ENCODE results near the gene SPAG5. TPM values are rescaled to one million over a fixed set of nuclear protein-coding genes. Genes with fewer than 3 reads are reported as not detected.

SPAG5 gene
- total and polyA plus RNA-seq, 10 of the 15 experiments (the other 5 are each of a cell fraction or from before 2014, with no cell fraction given), result 73.5 to 171 (median 106) TPM

DNA sequence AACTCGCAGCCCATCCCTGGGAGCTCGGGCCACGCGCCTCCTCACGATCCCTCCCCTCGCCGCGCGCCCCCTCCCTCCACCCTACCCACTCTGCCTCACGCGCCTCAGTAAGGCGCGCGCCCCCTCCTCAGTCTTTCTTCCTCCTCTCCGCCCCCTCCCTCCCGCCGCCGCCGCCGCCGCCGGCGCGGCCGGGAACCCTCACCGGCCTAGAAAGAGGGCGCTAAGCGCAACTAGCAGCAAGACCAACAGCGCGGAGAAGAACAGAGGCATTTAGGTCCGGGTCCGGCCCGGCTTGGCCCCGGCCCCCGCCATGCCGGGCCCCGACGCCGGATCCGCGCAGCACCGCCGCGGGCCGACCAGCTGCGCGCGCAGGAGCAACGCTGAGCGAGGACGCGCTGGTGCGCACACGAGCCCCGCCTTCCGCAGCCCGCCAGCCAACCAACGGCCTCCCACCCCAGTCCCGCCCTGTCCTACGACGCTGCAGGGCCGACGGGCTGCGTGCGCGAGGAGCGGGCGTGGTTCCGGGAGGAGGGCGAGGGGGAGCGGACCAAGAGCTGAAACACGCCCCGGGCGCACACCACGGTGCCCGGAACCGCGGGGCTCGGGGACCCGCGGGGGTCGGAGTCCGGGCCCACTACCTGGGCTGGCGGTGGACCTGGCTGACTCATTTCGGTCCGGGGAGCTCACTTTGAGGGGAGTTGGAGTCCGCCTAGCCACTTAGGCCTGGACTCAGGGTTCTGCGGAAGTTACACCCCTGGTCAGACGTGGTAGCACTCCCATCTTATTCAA, 46.2 kb upstream of the SPAG5 start, which contains the start of gene BLTP2 (continued):
- TF ChIP-seq GATAD2B (conservative IDR thresholded peaks at IDR 0.05; ENCODE audit: low read depth), result peak; percentile 79; the same call in 1 of the 2 replicates
- TF ChIP-seq SUZ12 (IDR thresholded peaks at IDR 0.05; ENCODE audit: unreplicated experiment), result no peak
- peak; percentile 66 for TF ChIP-seq HCFC1 (IDR thresholded peaks at IDR 0.05; ENCODE audit: low read length)
- TF ChIP-seq MEF2A (IDR thresholded peaks at IDR 0.05; ENCODE audit: insufficient read depth, low read depth, low read length), result no peak
- peak; percentile 40 to 74; a peak in 3 of 4 replicates for TF ChIP-seq BHLHE40 (IDR thresholded peaks at IDR 0.05; ENCODE audit: borderline replicate concordance in 1 of 2, low read depth in 2 of 2, low read length in 1 of 2)
- TF ChIP-seq SMAD5 (IDR thresholded peaks at IDR 0.05; ENCODE audit: low read depth), result 0 out of 2 replicates have a peak, but pooled peaks have one; percentile 36
- TF ChIP-seq, protein P1, sequence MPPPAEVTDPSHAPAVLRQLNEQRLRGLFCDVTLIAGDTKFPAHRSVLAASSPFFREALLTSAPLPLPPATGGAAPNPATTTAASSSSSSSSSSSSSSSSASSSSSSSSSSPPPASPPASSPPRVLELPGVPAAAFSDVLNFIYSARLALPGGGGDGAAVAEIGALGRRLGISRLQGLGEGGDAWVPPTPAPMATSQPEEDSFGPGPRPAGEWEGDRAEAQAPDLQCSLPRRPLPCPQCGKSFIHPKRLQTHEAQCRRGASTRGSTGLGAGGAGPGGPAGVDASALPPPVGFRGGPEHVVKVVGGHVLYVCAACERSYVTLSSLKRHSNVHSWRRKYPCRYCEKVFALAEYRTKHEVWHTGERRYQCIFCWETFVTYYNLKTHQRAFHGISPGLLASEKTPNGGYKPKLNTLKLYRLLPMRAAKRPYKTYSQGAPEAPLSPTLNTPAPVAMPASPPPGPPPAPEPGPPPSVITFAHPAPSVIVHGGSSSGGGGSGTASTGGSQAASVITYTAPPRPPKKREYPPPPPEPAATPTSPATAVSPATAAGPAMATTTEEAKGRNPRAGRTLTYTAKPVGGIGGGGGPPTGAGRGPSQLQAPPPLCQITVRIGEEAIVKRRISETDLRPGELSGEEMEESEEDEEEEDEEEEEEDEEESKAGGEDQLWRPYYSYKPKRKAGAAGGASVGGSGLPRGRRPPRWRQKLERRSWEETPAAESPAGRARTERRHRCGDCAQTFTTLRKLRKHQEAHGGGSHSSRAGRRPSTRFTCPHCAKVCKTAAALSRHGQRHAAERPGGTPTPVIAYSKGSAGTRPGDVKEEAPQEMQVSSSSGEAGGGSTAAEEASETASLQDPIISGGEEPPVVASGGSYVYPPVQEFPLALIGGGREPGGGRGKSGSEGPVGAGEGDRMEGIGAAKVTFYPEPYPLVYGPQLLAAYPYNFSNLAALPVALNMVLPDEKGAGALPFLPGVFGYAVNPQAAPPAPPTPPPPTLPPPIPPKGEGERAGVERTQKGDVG (CRISPR knock-in tag; IDR thresholded peaks at IDR 0.05), result no peak
- no peak for TF ChIP-seq KAT2A (conservative IDR thresholded peaks at IDR 0.05; ENCODE audit: control insufficient read depth, low read depth, low read length)
- TF ChIP-seq, protein P2, sequence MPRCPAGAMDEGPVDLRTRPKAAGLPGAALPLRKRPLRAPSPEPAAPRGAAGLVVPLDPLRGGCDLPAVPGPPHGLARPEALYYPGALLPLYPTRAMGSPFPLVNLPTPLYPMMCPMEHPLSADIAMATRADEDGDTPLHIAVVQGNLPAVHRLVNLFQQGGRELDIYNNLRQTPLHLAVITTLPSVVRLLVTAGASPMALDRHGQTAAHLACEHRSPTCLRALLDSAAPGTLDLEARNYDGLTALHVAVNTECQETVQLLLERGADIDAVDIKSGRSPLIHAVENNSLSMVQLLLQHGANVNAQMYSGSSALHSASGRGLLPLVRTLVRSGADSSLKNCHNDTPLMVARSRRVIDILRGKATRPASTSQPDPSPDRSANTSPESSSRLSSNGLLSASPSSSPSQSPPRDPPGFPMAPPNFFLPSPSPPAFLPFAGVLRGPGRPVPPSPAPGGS (IDR thresholded peaks at IDR 0.05; ENCODE audit: borderline replicate concordance, insufficient read depth, low read depth, low read length, poor library complexity, severe bottlenecking), result peak; percentile 60
- TF ChIP-seq KLF5 (IDR thresholded peaks at IDR 0.05; ENCODE audit: partially characterized antibody), result peak; percentile 77
- no peak for TF ChIP-seq WRNIP1 (IDR thresholded peaks at IDR 0.05; ENCODE audit: borderline replicate concordance, low read depth, low read length)
- peak; percentile 76 for TF ChIP-seq IKZF1 (conservative IDR thresholded peaks at IDR 0.05)
- peak; percentile 60 for TF ChIP-seq NRF1 (conservative IDR thresholded peaks at IDR 0.05; ENCODE audit: low read depth, low read length)
- no peak for TF ChIP-seq FOXM1 (IDR thresholded peaks at IDR 0.05; ENCODE audit: low read depth, low read length)
- TF ChIP-seq ZZZ3 (IDR thresholded peaks at IDR 0.05; ENCODE audit: control insufficient read depth, insufficient read length, low read depth), result no peak
- TF ChIP-seq, protein P3, sequence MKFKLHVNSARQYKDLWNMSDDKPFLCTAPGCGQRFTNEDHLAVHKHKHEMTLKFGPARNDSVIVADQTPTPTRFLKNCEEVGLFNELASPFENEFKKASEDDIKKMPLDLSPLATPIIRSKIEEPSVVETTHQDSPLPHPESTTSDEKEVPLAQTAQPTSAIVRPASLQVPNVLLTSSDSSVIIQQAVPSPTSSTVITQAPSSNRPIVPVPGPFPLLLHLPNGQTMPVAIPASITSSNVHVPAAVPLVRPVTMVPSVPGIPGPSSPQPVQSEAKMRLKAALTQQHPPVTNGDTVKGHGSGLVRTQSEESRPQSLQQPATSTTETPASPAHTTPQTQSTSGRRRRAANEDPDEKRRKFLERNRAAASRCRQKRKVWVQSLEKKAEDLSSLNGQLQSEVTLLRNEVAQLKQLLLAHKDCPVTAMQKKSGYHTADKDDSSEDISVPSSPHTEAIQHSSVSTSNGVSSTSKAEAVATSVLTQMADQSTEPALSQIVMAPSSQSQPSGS (IDR thresholded peaks at IDR 0.05; ENCODE audit: low read length), result no peak
- no peak for TF ChIP-seq RELA (IDR thresholded peaks at IDR 0.05; ENCODE audit: borderline replicate concordance, partially characterized antibody)
- TF ChIP-seq, protein P4, sequence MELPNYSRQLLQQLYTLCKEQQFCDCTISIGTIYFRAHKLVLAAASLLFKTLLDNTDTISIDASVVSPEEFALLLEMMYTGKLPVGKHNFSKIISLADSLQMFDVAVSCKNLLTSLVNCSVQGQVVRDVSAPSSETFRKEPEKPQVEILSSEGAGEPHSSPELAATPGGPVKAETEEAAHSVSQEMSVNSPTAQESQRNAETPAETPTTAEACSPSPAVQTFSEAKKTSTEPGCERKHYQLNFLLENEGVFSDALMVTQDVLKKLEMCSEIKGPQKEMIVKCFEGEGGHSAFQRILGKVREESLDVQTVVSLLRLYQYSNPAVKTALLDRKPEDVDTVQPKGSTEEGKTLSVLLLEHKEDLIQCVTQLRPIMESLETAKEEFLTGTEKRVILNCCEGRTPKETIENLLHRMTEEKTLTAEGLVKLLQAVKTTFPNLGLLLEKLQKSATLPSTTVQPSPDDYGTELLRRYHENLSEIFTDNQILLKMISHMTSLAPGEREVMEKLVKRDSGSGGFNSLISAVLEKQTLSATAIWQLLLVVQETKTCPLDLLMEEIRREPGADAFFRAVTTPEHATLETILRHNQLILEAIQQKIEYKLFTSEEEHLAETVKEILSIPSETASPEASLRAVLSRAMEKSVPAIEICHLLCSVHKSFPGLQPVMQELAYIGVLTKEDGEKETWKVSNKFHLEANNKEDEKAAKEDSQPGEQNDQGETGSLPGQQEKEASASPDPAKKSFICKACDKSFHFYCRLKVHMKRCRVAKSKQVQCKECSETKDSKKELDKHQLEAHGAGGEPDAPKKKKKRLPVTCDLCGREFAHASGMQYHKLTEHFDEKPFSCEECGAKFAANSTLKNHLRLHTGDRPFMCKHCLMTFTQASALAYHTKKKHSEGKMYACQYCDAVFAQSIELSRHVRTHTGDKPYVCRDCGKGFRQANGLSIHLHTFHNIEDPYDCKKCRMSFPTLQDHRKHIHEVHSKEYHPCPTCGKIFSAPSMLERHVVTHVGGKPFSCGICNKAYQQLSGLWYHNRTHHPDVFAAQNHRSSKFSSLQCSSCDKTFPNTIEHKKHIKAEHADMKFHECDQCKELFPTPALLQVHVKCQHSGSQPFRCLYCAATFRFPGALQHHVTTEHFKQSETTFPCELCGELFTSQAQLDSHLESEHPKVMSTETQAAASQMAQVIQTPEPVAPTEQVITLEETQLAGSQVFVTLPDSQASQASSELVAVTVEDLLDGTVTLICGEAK (IDR thresholded peaks at IDR 0.05; ENCODE audit: borderline replicate concordance), result peak; percentile 77
- TF ChIP-seq NBN (IDR thresholded peaks at IDR 0.05), result no peak; the same call in none of the 2 replicates

Data from GM12878 (cell line).